ENCODE measurements around the gene MAGEB4.
"Not testable (repeated sequence)": the region's sequence is repeated elsewhere in the genome, so short reads cannot be mapped to it uniquely, and the experiment has no call there.

MAGEB4 gene, protein sequence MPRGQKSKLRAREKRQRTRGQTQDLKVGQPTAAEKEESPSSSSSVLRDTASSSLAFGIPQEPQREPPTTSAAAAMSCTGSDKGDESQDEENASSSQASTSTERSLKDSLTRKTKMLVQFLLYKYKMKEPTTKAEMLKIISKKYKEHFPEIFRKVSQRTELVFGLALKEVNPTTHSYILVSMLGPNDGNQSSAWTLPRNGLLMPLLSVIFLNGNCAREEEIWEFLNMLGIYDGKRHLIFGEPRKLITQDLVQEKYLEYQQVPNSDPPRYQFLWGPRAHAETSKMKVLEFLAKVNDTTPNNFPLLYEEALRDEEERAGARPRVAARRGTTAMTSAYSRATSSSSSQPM

DNA sequence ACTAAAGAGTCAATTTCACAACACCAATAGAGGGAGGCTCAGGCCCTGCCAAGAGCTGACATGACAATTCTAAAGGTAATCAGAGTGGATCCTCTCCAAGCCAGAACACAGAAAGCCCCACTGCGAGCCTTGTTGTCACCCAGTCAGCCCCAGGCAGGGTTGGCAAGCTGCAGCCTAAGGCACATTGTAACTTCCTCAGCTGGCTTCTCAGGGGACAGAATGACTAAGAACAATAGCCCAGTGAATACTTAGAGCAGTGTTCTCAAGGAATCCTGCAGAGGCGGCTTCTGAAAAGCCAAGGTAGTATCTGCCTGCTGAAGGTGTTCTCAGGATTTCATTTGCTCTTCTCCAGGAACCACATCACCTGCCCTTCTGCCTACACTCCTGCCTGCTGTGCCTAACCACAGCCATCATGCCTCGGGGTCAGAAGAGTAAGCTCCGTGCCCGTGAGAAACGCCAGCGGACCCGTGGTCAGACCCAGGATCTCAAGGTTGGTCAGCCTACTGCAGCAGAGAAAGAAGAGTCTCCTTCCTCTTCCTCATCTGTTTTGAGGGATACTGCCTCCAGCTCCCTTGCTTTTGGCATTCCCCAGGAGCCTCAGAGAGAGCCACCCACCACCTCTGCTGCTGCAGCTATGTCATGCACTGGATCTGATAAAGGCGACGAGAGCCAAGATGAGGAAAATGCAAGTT lies at the start of gene MAGEB4:
Gene MAGEB4 (plus strand): TSS at position 277 of the 692 bp plus-strand sequence. CDS start 136 bp downstream, at position 413.
- no peak for DNase-seq

DNA sequence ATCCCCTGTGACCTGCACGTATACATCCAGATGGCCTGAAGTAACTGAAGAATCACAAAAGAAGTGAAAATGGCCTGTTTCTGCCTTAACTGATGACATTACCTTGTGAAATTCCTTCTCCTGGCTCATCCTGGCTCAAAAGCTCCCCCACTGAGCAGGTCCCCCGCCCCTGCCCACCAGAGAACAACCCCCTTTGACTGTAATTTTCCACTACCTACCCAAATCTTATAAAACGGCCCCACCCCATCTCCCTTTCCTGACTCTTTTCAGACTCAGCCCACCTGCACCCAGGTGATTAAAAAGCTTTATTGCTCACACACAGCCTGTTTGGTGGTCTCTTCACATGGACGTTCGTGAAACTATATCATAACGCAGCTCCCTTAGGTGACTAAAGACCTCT lies 47.9 kb upstream of the MAGEB4 start:
- not testable (repeated sequence) for DNase-seq

DNA sequence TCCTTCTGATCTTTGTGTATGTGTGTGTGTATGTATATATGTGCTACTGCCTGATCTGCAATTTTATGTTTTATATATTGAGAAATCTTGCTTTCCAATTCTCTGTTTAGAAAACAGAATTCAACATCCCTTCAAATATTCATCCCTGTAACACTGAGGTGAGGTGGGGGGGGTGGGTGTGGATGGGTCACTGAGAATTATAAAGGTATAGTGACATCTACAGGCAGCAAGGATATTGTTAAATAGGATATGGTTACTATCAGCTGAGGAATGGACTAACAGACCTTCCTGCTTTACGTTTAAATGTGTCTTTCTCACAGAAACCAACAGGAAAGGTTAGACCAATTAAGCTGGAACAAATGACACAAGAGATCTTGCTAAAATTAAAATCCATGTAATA lies 45.5 kb upstream of the MAGEB4 start:
- no peak for DNase-seq

GRCh38 chrX:30212172-30212571 lies 29.6 kb upstream of the MAGEB4 start:
- DNase-seq, result no peak

DNA sequence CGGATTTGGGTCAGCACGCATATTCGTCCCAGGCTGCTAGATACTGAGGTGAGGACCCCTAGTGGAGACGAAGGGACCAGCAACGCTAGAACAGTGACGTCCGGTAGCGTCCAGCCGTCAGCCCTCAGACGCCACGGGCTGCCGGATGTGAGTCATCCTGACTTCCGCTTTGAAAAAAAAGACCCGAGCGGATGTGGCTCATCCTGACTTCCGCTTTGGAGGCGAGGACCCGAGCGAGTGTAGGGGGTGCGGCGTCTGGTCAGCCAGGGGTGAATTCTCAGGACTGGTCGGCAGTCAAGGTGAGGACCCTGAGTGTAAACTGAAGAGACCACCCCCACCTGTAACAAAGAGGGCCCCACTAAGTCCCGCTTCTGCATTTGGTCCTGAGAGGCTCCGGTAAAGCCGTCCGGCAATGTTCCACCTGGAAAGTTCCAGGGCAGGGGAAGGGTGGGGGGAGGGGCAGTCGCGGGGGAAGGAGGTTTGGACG lies 26.4 kb upstream of the MAGEB4 start, which contains the start of gene MAGEB2:
Gene MAGEB2 (plus strand): TSS at position 207 of the 487 bp plus-strand sequence. CDS start 3,018 bp downstream, outside the sequence.
- DNase-seq, result no peak

DNA sequence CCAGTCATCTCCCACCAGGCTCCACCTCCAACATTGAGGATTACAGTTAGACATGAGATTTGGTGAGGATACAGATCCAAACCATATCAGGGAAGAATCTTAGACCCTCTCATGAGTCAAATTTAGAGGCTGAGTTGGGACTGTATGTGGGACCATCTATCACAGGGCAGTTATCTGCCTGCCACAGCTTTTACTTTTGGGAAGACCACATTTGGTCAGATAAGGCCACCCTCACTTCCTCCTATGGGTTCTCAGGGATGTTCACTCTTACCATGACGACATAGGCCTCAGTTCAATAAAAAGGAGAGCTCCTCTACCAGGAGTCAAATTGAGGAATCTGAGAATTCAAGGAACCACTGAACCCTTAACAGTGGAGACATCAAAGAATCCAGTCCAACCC lies 24.3 kb upstream of the MAGEB4 start:
- DNase-seq, result no peak

DNA sequence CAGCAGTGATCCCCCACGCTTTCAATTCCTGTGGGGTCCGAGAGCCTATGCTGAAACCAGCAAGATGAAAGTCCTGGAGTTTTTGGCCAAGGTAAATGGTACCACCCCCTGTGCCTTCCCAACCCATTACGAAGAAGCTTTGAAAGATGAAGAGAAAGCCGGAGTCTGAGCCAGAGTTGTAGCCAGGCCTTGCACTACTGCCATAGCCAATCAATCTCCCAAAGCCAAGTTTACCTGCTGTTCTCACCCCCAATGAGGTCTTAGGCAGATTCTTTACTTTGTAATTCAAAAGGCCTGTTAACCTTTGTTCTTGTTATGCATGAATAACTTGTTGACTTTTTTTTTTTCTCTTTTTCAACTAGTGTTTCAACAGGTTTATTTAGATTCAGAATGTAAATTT lies 22.4 kb upstream of the MAGEB4 start:
- DNase-seq, result no peak

GRCh38 chrX:30220661-30221060 lies 21.1 kb upstream of the MAGEB4 start:
- no peak for DNase-seq

DNA sequence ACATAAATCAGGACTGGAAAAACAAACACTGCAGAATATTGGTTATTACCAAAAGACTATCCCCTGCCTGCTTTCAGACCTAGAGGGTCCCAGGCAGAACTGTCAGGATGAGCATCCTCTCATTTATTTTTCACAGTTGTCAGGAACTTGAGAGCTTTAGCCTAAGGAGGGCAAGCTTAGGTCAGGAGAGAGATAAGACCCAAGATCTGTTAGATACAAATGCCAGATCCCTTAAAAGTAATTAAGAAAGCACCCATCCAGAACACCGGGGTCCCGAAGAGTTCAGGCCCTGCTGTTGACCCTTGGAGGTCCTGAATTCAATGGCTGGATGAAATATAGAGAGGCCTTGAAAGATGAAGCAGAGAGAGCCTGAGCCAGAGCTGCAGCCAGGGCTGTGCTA lies 17.3 kb upstream of the MAGEB4 start:
- DNase-seq, result no peak

- DNase-seq, result no peak
Observed at GRCh38 chrX:30228526-30228925, 13.3 kb upstream of the MAGEB4 start.

DNA sequence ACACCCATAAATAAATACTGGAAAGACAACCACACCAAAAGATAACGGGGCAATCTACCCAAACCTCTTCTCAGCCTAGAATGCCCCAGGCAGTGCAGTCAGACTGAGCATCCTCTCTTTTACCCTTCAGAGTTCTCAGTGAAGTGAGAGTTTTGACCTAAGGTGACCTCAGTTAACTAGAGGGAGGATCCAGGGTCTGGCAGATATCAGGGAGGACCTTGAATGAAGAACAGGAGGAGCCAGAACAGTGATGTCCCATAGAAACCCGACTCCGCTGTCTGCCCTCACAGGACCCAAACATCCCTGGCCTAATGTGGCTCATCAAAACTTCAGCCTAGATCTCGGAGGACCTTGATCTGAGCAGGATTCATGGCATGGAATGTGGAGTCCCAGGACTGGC lies 11.4 kb upstream of the MAGEB4 start, which contains the start of gene MAGEB3:
Gene MAGEB3 (plus strand): TSS at position 263 of the 400 bp plus-strand sequence. CDS start 5,268 bp downstream, outside the sequence.
- DNase-seq, result no peak

GRCh38 chrX:30246769-30247489 lies 5.1 kb downstream of the MAGEB4 start, which contains the start of gene MAGEB1:
TSS of gene MAGEB1 (plus strand) at chrX:30247146. CDS start at chrX:30250494, 3,348 bp downstream.
- DNase-seq, result no peak

GRCh38 chrX:30248854-30249253 lies 7.1 kb downstream of the MAGEB4 start:
- no peak for DNase-seq

- no peak for DNase-seq
Observed at GRCh38 chrX:30253257-30253656, 11.5 kb downstream of the MAGEB4 start.

- no peak for DNase-seq
Observed at GRCh38 chrX:30259927-30260326, 18.1 kb downstream of the MAGEB4 start.

GRCh38 chrX:30261012-30261411 lies 19.2 kb downstream of the MAGEB4 start:
- no peak for DNase-seq

DNA sequence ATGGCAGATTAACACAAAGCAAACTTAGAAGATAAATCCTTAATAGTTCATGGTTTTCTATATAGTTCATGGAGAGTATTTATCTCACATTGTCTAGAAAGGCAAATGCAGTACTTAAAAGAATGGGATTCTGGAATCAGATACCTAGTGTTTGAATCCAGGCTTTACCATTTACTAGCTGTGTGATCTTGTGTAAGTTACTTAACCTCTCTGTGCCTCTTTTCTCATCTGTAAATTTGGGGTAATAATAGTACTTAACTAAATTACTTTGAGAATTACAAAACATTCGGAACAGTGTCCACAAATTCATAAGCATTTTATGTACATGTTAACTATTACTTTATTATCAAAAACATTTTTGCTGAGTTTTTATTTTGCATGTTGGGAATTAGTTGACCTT lies 21.0 kb downstream of the MAGEB4 start:
- no peak for DNase-seq

DNA sequence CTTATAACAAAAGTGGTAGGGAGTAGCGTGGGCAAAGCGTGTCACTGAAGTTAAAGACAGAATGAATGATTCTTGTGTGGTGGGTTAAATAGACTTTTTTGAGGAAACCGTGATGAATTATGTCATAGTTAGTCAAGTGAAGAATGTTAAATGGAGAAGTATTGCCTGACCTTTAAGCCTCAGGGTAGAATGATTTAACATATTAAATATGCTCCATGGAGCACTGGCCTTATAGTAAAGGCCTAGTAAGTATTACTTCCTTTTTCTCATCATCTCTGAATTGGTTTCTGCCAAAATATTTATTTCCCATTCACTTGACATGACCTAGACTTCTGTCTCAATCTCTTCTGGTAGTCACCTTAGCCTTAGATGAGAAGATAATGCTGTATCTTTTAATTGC lies 28.8 kb downstream of the MAGEB4 start:
- no peak for DNase-seq

GRCh38 chrX:30275498-30275897 lies 33.7 kb downstream of the MAGEB4 start:
- no peak for DNase-seq

DNA sequence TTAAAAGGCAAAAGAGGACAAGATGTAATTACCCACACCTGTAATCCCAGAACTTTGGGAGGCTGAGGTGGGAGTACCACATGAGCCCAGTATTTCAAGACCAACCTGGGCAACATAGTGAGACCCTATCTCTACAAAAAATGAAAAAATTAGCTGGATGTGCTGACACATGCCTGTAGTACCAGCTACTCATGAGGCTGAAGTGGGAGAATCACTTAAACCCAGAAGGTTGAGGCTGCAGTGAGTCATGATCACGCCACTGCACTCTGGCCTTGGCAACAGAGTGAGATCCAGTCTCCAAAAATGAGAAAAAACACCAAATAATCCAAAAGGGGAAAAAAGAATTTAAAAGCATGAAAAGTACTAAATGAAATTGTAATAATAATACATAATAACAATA lies 36.6 kb downstream of the MAGEB4 start:
- no peak for DNase-seq

- DNase-seq, result no peak
Observed at GRCh38 chrX:30280428-30280827, 38.6 kb downstream of the MAGEB4 start.

- no peak for DNase-seq
Observed at GRCh38 chrX:30282527-30282926, 40.7 kb downstream of the MAGEB4 start.
